ENCODE data around the gene FYN.

- TF ChIP-seq CTCF (IDR thresholded peaks at IDR 0.05; ENCODE audit: borderline replicate concordance, extremely low read depth, low read length, poor library complexity, severe bottlenecking) (no peak), EZH2 (IDR thresholded peaks at IDR 0.05; ENCODE audit: borderline replicate concordance, low read depth, low read length, severe bottlenecking) (no peak)
Observed at GRCh38 chr6:111857674-111858337, 15.4 kb downstream of the FYN start.
